Thymus (tissue), 11 donors: ENCODE data around the gene BBLN. TPM values are rescaled to one million over a fixed set of nuclear protein-coding genes. Genes with fewer than 3 reads are reported as not detected.

Experiments
- DNase-seq, 9 donors: peaks; one replicate each; pipeline ENCODE4 v3.0.0-alpha.2; 2013; ENCODE audit warnings: low spot score in 9 of 9, low read depth in 6 of 9, missing footprints in 1 of 9
- H3K27ac ChIP-seq, 2 donors: one replicate each; pipeline ENCODE4 v1.5.1; 2013; ENCODE audit warnings: control low read depth in 1 of 2, low read depth in 1 of 2, low read length in 1 of 2, mild to moderate bottlenecking in 1 of 2, moderate library complexity in 1 of 2
- H3K27me3 ChIP-seq, 2 donors: one replicate each; pipeline ENCODE4 v1.5.1; 2013; ENCODE audit warnings: low read length in 1 of 2; ENCODE audit not compliant: control insufficient read depth in 2 of 2, insufficient read depth in 1 of 2
- H3K36me3 ChIP-seq, 2 donors: one replicate each; pipeline ENCODE4 v1.5.1; 2013; ENCODE audit warnings: low read length in 1 of 2, mild to moderate bottlenecking in 1 of 2, moderate library complexity in 1 of 2; ENCODE audit not compliant: control insufficient read depth in 2 of 2, insufficient read depth in 2 of 2
- H3K4me1 ChIP-seq, 2 donors: one replicate each; pipeline ENCODE4 v1.5.1; 2013; ENCODE audit warnings: low read length in 2 of 2; ENCODE audit not compliant: control insufficient read depth in 2 of 2, insufficient read depth in 2 of 2
- H3K4me3 ChIP-seq, 2 donors: one replicate each; pipeline ENCODE4 v1.5.1; 2013; ENCODE audit warnings: low read length in 2 of 2, control low read depth in 1 of 2, mild to moderate bottlenecking in 1 of 2
- H3K9me3 ChIP-seq, 2 donors: one replicate each; pipeline ENCODE4 v1.5.1; 2013; ENCODE audit warnings: low read length in 1 of 2, mild to moderate bottlenecking in 1 of 2; ENCODE audit not compliant: control insufficient read depth in 2 of 2, insufficient read depth in 1 of 2
- WGBS: extraction: QIAGEN DNeasy Blood & Tissue Kit; methylation state at CpG from one replicate; pipeline ENCODE4 v1.1.7; 2013; 5-methylcytosine and 5-hydroxymethylcytosine counted together
- polyA plus RNA-seq: library from polyadenylated mRNA; stranded (reverse); fragments of 200-250 nt; gene quantifications from one replicate; pipeline ENCODE4 v1.2.3, GENCODE V29; 2013
- total RNA-seq: library from RNA; stranded (reverse); fragments of 120-200 nt; gene quantifications from one replicate; pipeline ENCODE4 v1.2.4, GENCODE V29; 2013
- donor health status: healthy.

BBLN gene
- total and polyA plus RNA-seq, 2 donors, result 134 to 162 TPM

- H3K4me3 ChIP-seq, result no peak overlapping the region
- WGBS, result 97% methylated on average over 21 of the region's 21 CpGs
- H3K27me3 ChIP-seq, result no peaks in the 10 kb centered on the region
- no peak overlapping the region for H3K27ac ChIP-seq
- DNase-seq, result no peak
- H3K4me1 ChIP-seq, result peaks cover 11 to 24% of the 10 kb centered on the region in 2 donors
- peaks cover 0 to 7% of the 10 kb centered on the region in 2 donors for H3K9me3 ChIP-seq
- H3K36me3 ChIP-seq, result peaks cover 51 to 58% of the 10 kb centered on the region in 2 donors
Observed at GRCh38 chr9:128123451-128124080, 36.5 kb upstream of the BBLN start.

GRCh38 chr9:128124451-128124850 lies 35.6 kb upstream of the BBLN start:
- peaks cover 0 to 16% of the 10 kb centered on the region in 2 donors for H3K9me3 ChIP-seq
- peaks cover 16 to 32% of the 10 kb centered on the region in 2 donors for H3K4me1 ChIP-seq
- over 99% methylated on average over 8 of the region's 8 CpGs for WGBS
- no peak for DNase-seq
- H3K36me3 ChIP-seq, result peaks cover 51 to 53% of the 10 kb centered on the region in 2 donors
- no peak overlapping the region for H3K27ac ChIP-seq
- H3K4me3 ChIP-seq, result no peak overlapping the region
- no peaks in the 10 kb centered on the region for H3K27me3 ChIP-seq

DNA sequence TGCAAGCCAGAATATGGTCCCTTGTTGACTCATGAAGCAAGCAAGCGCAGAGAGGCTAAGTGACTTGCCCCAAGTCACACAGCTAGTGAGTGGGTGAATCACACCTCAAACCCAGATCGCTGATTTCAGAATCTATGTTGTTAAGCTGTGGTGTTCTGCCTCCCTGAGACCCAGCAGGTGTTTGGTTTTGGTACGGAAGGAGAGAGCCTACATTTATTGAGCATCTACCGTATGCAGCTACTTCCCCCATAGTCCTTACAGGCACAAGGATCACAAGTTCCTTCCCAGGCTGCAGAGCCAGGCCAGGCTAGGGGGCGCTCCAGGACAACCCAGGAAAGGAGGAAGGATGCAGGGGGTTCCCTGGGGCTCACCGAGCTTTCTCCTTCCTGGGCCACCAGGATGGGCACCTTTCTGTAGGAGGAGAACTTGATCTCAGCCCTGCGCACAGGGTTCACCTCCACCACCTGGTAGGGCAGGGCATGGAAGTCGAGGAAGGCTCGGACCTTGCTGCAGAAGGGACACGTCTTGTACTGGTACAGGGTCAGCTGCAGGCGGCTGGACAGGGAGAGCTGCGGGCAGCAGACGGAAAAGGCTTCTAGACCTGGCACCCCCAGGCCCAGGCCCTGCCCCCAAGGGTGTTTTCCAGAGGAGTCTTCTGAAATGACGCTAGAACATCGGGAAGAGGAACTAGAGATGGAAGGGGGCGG lies 35.0 kb upstream of the BBLN start:
- H3K4me3 ChIP-seq, result no peak overlapping the region
- peaks cover 50 to 53% of the 10 kb centered on the region in 2 donors for H3K36me3 ChIP-seq
- H3K27ac ChIP-seq, result peak overlapping the region in 1 of 2 donors; percentile 3
- peaks cover 16 to 32% of the 10 kb centered on the region in 2 donors for H3K4me1 ChIP-seq
- WGBS, result 83% methylated on average over 16 of the region's 16 CpGs
- H3K9me3 ChIP-seq, result peaks cover 0 to 17% of the 10 kb centered on the region in 2 donors
- peak in 1 of 9 donors; percentile 60 for DNase-seq
- H3K27me3 ChIP-seq, result no peaks in the 10 kb centered on the region

DNA sequence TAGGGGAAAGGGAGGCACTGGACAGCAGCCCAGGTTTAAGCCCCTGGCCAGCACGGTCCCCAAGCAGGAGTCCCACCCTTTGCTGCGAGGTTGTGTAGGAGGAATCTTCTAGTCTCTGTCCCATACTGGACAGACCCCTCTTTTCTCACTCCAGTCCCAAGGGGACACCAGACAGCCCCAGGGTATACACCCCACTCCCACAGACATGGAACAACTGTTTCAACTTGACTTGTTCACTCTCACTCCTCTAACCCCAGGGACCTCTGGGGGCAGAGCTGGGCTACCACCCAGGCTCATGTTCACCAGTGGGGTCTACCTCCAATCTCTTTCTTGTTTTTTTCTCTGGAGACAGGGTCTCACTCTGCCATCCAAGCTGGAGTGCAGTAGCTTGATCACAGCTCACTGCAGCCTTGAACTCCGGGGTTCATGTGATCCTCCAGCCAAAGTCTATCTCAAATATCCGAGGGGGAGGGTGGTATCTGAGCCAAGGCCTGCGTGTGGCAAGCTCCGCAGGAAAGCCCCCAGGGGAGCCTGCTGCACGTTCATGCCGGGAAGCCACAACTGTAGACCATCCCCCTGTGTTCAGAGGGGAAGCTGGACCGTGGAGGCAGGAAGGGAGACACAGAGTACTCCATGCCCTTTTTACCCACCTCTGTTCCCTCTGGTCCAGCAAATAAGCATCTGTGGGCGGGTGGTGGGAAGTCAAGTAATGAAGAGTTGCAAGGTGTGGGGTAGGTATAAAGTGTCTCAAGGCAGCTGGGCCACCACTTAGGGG lies 34.3 kb upstream of the BBLN start:
- H3K4me3 ChIP-seq, result peak overlapping the region; percentile 9
- DNase-seq, result no peak
- peaks cover 0 to 17% of the 10 kb centered on the region in 2 donors for H3K9me3 ChIP-seq
- no peaks in the 10 kb centered on the region for H3K27me3 ChIP-seq
- peak overlapping the region; percentile 13 to 36 for H3K27ac ChIP-seq
- 71% methylated on average over 10 of the region's 10 CpGs for WGBS
- H3K4me1 ChIP-seq, result peaks cover 16 to 32% of the 10 kb centered on the region in 2 donors
- peaks cover 43 to 46% of the 10 kb centered on the region in 2 donors for H3K36me3 ChIP-seq

- Histone ChIP-seq H3K4me3 (peak within 1 kb of the TSS; percentile 90 to 96), H3K27me3 (no peaks in the 10 kb centered on the region), H3K4me1 (peaks cover 16 to 50% of the 10 kb centered on the region in 2 donors), H3K36me3 (peaks cover 28 to 29% of the 10 kb centered on the region in 2 donors), H3K27ac (peak within 1 kb of the TSS; percentile 95 to 98), H3K9me3 (peaks cover 0 to 17% of the 10 kb centered on the region in 2 donors)
- under 1% methylated on average over 56 of the region's 56 CpGs for WGBS
- DNase-seq, result peak in 8 of 9 donors; percentile 61 to 93 (median 80)
Observed at GRCh38 chr9:128127568-128127989, 32.5 kb upstream of the BBLN start, which contains the start of gene PTGES2. PTGES2 (minus strand) TSS chr9:128127729; CDS start chr9:128127717, 12 bp downstream.

DNA sequence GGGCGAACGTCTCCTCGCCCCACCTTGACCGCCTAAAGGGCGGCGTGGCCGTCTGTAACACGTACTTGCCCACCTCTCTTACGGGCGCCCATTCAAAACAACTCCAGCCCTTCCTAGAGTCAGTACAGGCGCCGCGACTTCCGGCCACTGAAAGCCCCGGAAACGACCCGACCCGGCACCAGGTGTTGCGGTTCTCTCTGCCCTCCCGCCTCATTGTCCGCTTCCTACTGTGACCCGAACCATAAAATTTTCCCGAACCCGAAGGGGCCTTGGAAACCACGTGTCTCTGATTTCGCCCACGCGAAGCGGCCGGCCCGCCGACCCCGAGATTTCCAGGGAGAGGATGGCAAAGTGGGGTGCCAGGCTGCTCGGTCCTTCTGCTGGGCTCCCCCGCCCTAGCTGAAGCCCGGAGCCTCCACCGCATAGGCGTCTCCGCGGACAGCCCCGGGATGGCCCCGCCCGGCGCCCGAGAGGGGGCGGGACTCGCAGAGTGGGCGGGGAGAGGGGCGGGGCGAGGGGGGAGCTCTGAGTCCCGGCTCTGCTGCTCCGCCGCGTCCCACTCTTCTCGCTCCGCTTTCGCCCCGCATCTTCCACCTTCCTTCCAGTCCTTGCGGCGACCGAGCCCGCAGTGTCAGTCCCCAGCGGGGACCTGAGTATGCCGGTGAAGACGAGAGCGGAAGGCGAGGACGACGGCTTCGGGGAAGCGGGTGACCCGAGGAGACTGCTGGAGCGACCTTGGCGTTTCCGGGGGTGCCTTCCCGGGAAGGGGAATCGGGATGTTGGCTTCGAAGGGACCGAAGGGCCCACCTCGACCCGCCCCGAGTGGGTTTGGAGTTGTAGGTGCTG lies 31.9 kb upstream of the BBLN start:
- Histone ChIP-seq H3K4me1 (peaks cover 16 to 53% of the 10 kb centered on the region in 2 donors), H3K27me3 (no peaks in the 10 kb centered on the region), H3K9me3 (peaks cover 0 to 17% of the 10 kb centered on the region in 2 donors), H3K4me3 (peak overlapping the region; percentile 90 to 96), H3K36me3 (peaks cover 22% of the 10 kb centered on the region in 2 donors), H3K27ac (peak overlapping the region; percentile 95 to 98)
- WGBS, result under 1% methylated on average over 82 of the region's 82 CpGs
- peak; percentile 86 to 98 (median 91) for DNase-seq

DNA sequence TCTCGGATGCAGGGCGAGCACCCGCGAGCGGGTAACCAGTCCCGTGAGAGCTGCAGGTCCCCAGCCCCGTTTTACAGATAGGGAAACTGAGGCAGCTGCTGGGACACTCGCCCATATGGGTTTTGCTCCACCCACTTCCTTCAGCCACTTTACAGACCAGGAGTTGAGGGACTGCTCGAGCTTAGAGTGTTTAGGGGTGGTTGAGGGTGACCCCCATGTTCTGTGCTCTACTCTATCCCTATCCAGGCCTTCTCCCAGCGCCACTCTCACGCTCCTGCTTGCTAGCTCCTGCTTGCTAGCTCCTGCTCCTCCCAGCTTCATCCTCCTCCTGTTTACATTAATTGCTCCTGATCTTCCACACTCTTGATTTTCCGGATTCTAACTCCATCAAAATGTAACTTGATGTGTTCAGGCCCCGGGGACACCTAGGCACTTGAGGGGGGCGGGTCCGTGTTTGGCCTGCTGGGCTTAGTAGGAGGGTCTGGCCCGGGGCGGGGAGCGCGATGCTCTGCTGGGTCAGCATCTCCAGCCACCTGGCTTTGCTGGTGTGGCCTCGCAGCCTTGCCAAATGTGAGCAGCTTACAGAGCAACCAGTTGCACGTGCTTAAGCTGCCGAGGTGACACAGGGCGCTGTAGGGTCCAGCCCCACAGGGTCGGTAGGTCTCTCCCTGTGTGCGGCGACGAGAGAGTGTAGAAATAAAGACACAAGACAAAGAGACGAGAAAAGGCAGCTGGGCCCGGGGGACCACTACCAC lies 31.1 kb upstream of the BBLN start:
- 71% methylated on average over 29 of the region's 29 CpGs for WGBS
- H3K9me3 ChIP-seq, result peaks cover 0 to 17% of the 10 kb centered on the region in 2 donors
- peaks cover 16 to 53% of the 10 kb centered on the region in 2 donors for H3K4me1 ChIP-seq
- H3K4me3 ChIP-seq, result peak overlapping the region; percentile 90 to 96
- no peak overlapping the region for H3K27ac ChIP-seq
- peaks cover 15 to 16% of the 10 kb centered on the region in 2 donors for H3K36me3 ChIP-seq
- no peak for DNase-seq
- no peaks in the 10 kb centered on the region for H3K27me3 ChIP-seq
